WI38 (cell line): ENCODE data around the gene TXNDC12.
"Not testable (repeated sequence)": the region's sequence is repeated elsewhere in the genome, so short reads cannot be mapped to it uniquely, and the experiment has no call there.

Source experiments
- H3K4me3 ChIP-seq: 2 replicates; pipeline ENCODE4 v1.5.1; 2011; ENCODE audit warnings: low read depth, mild to moderate bottlenecking, control low read depth, low read length
- CTCF ChIP-seq: IDR thresholded peaks from 2 replicates; pipeline ENCODE4 v1.5.1; 2012; ENCODE audit warnings: low read depth, mild to moderate bottlenecking, control low read depth, low read length

TXNDC12 gene

GRCh38 chr1:52032124-52032784 lies 22.7 kb downstream of the TXNDC12 start:
- peak overlapping the region; percentile 79 for H3K4me3 ChIP-seq
- TF ChIP-seq CTCF, result no peak

- not testable (repeated sequence) for H3K4me3 ChIP-seq
Measured at GRCh38 chr1:52028839-52029238, 26.2 kb downstream of the TXNDC12 start.

GRCh38 chr1:52028328-52028727 lies 26.7 kb downstream of the TXNDC12 start:
- TF ChIP-seq CTCF, result no peak

GRCh38 chr1:52026278-52026677 lies 28.7 kb downstream of the TXNDC12 start:
- H3K4me3 ChIP-seq, result no peak overlapping the region
- no peak for TF ChIP-seq CTCF

More at GRCh38 chr1:52028328-52028727, 26.7 kb downstream of the TXNDC12 start:
- no peak overlapping the region for H3K4me3 ChIP-seq

- no peak overlapping the region for H3K4me3 ChIP-seq
- no peak for TF ChIP-seq CTCF
Measured at GRCh38 chr1:52022133-52022532, 32.9 kb downstream of the TXNDC12 start.

- no peak for TF ChIP-seq CTCF
- no peak overlapping the region for H3K4me3 ChIP-seq
Measured at GRCh38 chr1:52008071-52008809, 46.8 kb downstream of the TXNDC12 start.

GRCh38 chr1:52007215-52008002 lies 47.6 kb downstream of the TXNDC12 start:
- no peak for TF ChIP-seq CTCF
- no peak overlapping the region for H3K4me3 ChIP-seq

- H3K4me3 ChIP-seq, result not testable (repeated sequence)
Measured at GRCh38 chr1:52006081-52006553, 48.9 kb downstream of the TXNDC12 start.

GRCh38 chr1:52005548-52005947 lies 49.4 kb downstream of the TXNDC12 start:
- not testable (repeated sequence) for H3K4me3 ChIP-seq
